GM21576 (cell line): Measurements from ENCODE around the gene PIEZO2.
"Not testable (repeated sequence)": the region's sequence is repeated elsewhere in the genome, so short reads cannot be mapped to it uniquely, and the experiment has no call there.

ENCODE experiments used
- ATAC-seq: cut with Tn5 transposase; IDR thresholded peaks from one replicate; pipeline ENCODE4 v1.9.1; 2021; ENCODE audit warnings: mild to moderate bottlenecking, moderate library complexity; ENCODE audit not compliant: unreplicated experiment

PIEZO2 gene

GRCh38 chr18:10638539-10638885 lies 510.9 kb downstream of the PIEZO2 start:
- not testable (repeated sequence) for ATAC-seq

- ATAC-seq, result not testable (repeated sequence)
Observed at GRCh38 chr18:10637858-10638538, 511.4 kb downstream of the PIEZO2 start.

GRCh38 chr18:10629076-10629475 lies 520.3 kb downstream of the PIEZO2 start:
- peak; percentile 97 for ATAC-seq

- ATAC-seq, result not testable (repeated sequence)
Observed at GRCh38 chr18:10626606-10627213, 522.7 kb downstream of the PIEZO2 start.

DNA sequence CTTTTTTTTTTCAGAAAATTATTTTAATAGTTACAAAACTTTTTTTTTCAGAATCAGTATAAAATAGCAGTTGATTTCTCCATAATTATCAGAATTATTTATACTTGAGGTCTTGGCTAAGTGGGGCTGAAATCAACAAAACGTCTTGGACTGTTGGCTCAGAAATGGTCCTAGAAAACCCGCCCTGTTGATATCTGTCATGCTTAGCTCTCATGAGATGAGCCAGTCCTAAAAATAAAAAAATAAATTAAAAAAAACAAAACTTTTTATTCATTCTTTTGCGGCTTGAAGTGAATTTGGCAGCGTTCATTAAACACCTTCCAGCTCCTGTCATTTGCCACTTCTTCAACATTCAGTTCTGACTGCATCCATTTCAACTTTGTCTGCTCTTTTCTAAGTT lies 525.8 kb downstream of the PIEZO2 start:
- ATAC-seq, result not testable (repeated sequence)

GRCh38 chr18:10622982-10623381 lies 526.4 kb downstream of the PIEZO2 start:
- not testable (repeated sequence) for ATAC-seq

DNA sequence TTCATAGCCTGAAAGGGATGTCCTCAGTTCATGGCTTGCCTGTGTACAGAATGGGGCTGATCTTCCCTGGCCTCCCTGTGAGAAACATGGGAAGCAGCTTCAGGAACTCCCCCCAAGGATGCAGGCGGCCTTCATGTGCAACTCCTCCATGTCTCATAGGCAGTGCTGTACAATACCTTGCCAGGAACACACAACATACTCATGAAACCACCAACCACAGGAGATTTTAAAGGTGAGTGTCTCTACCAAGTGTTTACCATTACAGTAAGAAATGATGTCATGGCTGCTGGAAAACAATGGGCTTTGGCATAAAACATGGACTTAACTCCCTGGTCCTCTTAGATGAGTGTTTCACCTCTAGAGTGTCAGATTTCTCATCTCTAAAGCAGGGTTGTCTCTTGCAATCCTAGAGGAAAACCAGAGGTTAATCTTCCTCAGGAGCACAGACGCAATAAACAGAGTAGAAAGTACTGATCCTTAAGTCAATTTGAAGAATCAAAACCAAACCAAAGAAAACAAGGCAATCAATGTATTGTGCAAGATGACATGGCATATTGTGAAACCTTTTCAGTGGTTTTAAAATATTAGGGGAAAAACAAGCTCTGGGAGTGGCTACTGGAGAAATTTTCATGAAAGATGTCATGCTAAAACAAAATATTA lies 528.6 kb downstream of the PIEZO2 start:
- not testable (repeated sequence) for ATAC-seq
